ENCODE measurements around the gene FLAD1. TPM values are rescaled to one million over a fixed set of nuclear protein-coding genes. Genes with fewer than 3 reads are reported as not detected.
A peak's percentile ranks its signal among the peaks of the same experiment; 100 is the strongest.

FLAD1 gene
- total RNA-seq, 1 donor from 2014 or later = 20.6 TPM

DNA sequence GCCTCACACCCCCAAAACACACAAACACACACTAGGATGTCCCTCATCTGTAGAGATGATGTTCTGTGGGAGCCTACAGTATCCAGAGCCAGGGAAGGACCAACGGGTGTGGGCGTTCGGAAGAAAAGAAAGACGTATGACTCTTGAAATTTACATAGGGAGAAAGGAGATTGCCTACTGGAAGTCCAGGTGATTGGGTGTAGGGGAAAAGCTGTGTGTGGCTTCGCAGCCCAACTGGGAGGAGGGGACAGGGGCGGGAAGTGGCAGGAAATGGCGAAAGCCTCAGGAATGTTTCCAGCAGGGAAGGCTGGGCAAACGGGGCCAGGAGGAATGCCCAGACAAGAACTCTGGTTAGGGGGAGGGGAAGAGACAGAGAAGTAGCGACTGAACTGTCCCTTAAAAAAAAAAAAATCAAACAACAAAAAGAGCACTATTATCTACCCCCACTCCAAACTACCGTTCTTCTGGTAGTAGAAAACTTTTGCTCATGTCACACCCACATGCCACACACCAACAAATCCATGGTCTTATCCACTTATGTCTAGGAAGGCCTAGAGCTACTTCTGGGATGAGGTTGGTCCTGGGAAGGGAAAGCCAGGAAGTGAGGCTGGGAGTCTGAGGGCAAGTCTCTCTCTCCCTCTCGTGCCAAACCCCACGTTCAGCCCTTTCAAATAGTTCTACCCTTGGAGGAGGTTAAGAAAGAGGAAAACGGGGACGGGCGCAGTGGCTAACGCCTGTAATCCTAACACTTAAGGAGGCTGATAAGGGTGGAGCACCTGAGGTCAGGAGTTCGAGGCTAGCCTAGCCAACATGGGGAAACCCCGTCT, 10.4 kb upstream of the FLAD1 start:
- Histone ChIP-seq H3K4me3 (peak overlapping the region; percentile 66 to 72), H3K36me3 (no peaks in the 10 kb centered on the region), H3K9me3 (no peaks in the 10 kb centered on the region), H3K27ac (peak overlapping the region; percentile 99), H3K4me1 (peaks cover 57% of the 10 kb centered on the region), H3K27me3 (no peaks in the 10 kb centered on the region)
- no peak for DNase-seq (ENCODE audit: extremely low spot score in 2 of 2)
- intact Hi-C loops (cut with DNase I) = no loop called here
- peak; percentile 52 to 82 for TF ChIP-seq POLR2AphosphoS5 (IDR thresholded peaks at IDR 0.05; ENCODE audit: insufficient read depth in 1 of 2, low read depth in 1 of 2)
- TF ChIP-seq POLR2A (IDR thresholded peaks at IDR 0.05) = no peak
- TF ChIP-seq, protein P1, sequence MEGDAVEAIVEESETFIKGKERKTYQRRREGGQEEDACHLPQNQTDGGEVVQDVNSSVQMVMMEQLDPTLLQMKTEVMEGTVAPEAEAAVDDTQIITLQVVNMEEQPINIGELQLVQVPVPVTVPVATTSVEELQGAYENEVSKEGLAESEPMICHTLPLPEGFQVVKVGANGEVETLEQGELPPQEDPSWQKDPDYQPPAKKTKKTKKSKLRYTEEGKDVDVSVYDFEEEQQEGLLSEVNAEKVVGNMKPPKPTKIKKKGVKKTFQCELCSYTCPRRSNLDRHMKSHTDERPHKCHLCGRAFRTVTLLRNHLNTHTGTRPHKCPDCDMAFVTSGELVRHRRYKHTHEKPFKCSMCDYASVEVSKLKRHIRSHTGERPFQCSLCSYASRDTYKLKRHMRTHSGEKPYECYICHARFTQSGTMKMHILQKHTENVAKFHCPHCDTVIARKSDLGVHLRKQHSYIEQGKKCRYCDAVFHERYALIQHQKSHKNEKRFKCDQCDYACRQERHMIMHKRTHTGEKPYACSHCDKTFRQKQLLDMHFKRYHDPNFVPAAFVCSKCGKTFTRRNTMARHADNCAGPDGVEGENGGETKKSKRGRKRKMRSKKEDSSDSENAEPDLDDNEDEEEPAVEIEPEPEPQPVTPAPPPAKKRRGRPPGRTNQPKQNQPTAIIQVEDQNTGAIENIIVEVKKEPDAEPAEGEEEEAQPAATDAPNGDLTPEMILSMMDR (IDR thresholded peaks at IDR 0.05) = no peak

DNA sequence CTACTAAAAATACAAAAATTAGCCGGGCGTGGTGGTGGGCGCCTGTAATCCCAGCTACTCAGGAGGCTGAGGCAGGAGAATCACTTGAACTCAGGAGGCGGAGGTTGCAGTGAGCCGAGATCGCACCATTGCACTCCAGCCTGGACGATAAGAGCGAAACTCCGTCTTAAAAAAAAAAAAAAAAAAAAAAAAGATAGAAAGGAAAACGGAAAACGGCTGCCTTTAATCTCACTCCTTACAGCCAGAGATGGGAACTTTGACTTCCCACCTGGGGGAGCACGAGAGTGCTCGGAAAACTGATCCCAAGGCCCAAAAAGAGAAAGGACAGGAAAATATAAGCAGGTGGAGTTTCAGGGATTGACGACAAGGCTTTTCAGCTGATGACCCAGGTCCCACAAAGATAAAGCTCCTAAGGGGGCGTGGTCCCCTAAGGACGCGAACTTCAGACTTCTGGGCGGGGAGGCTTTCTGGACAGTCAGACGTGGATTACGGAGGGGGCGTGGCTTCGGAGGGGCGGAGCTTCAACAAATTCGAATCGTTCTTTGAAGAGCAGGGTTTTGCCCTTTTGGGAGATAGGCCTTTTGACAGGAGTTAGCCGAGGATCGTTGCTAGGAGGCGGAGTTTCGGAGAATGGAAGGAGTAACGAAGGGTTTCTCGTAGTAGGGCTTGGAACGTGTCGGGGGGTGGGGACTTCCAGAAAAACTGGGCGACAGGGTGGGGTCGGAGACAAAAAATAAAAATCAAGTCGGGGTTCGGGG, 9.6 kb upstream of the FLAD1 start:
- peak in 1 of 2 donors; percentile 99 for DNase-seq (ENCODE audit: extremely low spot score in 2 of 2)
- Histone ChIP-seq H3K27ac (peak overlapping the region; percentile 99), H3K9me3 (no peaks in the 10 kb centered on the region), H3K27me3 (no peaks in the 10 kb centered on the region), H3K36me3 (no peaks in the 10 kb centered on the region), H3K4me1 (peaks cover 49% of the 10 kb centered on the region), H3K4me3 (peak overlapping the region; percentile 66 to 72)
- TF ChIP-seq, protein P1 (IDR thresholded peaks at IDR 0.05) = peak in 1 of 3 experiments; percentile 8
- TF ChIP-seq POLR2AphosphoS5 (IDR thresholded peaks at IDR 0.05; ENCODE audit: insufficient read depth in 1 of 2, low read depth in 1 of 2) (peak in 1 of 2 donors; percentile 56), POLR2A (IDR thresholded peaks at IDR 0.05) (peak; percentile 14 to 56)
- intact Hi-C loops (cut with DNase I) = no loop called here

DNA sequence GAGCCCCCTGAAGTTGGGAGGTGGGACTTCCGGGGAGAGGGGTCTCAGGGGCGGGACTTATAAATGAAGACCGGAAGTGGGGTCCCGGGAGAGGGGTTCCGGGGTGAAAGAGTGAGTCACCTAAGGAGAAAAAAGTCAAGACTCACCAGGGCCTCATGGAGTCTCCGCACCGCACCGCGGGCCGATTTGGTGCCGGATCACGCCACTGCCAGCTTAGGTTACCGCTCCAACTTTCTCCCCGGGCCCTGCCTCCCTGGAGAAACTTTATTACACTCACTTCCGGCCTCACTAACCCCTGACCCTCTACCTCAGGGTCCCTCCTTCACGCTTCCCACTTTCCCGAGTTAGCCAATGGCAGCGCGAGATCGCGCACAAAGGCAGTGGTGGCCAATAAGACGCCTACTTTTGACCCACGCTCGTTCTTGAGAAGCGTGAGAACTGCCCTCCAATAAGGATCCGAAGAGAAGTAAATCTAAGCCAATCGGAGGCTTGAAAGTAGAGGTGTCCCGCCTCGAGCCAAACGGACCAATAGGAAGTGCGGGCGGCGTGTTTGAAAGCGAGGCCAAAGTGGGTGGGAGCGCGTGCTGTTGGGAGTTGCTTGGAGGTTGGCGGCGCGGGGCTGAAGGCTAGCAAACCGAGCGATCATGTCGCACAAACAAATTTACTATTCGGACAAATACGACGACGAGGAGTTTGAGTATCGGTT, 8.9 kb upstream of the FLAD1 start, which contains the start of gene CKS1B:
Gene CKS1B, plus strand, starts transcription at position 580 of the 706 bp plus-strand sequence. Its CDS starts 65 bp downstream, at position 645.
- Histone ChIP-seq H3K27me3 (no peaks in the 10 kb centered on the region), H3K36me3 (no peaks in the 10 kb centered on the region), H3K4me1 (peaks cover 41% of the 10 kb centered on the region), H3K4me3 (peak within 1 kb of the TSS; percentile 66 to 72), H3K9me3 (no peaks in the 10 kb centered on the region), H3K27ac (peak within 1 kb of the TSS; percentile 99)
- peak in 1 of 2 donors; percentile 100 for DNase-seq (ENCODE audit: extremely low spot score in 2 of 2)
- intact Hi-C loops (cut with DNase I) = no loop called here
- TF ChIP-seq, protein P1 (IDR thresholded peaks at IDR 0.05) = no peak
- TF ChIP-seq POLR2AphosphoS5 (IDR thresholded peaks at IDR 0.05; ENCODE audit: insufficient read depth in 1 of 2, low read depth in 1 of 2) (peak in 1 of 2 donors; percentile 97), POLR2A (IDR thresholded peaks at IDR 0.05) (peak in 1 of 2 donors; percentile 56)

DNA sequence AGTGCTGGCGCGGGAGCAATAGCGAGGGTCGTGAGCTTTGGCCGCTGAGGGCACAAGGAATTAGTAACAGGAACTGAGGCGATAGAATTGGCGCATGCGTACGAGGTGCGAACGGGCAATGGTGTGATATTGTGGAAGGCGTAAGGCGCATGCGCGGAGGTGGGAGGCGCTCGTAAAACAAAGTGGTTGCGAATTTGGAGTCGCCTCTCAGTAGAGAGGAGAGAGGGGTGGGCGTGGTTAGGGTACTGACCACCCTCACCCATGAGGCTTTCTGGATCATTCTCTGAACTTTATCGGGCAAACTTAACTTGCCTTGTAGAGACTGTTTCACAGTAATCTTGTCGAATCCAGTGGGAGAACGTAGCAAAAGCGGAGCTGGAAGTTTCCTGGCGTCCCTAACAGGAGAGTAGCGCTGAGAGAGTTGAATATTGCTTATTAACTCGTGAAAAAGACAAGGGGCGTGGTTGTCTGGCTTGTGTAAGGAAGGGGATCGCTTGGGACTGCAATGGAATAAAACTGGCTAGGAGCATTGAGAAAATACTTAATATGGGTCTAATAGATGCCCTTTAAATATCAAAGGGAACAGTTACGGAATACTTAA, 8.2 kb upstream of the FLAD1 start:
- peak overlapping the region; percentile 66 to 72 for H3K4me3 ChIP-seq
- no peak for DNase-seq (ENCODE audit: extremely low spot score in 2 of 2)
- no peaks in the 10 kb centered on the region for H3K36me3 ChIP-seq
- H3K27me3 ChIP-seq = no peaks in the 10 kb centered on the region
- peak in 1 of 2 donors; percentile 74 for TF ChIP-seq POLR2A (IDR thresholded peaks at IDR 0.05)
- TF ChIP-seq, protein P1 (IDR thresholded peaks at IDR 0.05) = no peak
- peak; percentile 75 to 87 for TF ChIP-seq POLR2AphosphoS5 (IDR thresholded peaks at IDR 0.05; ENCODE audit: insufficient read depth in 1 of 2, low read depth in 1 of 2)
- H3K9me3 ChIP-seq = no peaks in the 10 kb centered on the region
- peaks cover 35% of the 10 kb centered on the region for H3K4me1 ChIP-seq
- H3K27ac ChIP-seq = peak overlapping the region; percentile 99
- intact Hi-C loops (cut with DNase I) = no loop called here
